ENCODE measurements around the gene VPS26C. TPM values are rescaled to one million over a fixed set of nuclear protein-coding genes. Genes with fewer than 3 reads are reported as not detected.
A peak's percentile ranks its signal among the peaks of the same experiment; 100 is the strongest.

VPS26C gene
- total RNA-seq, 2 experiments from 2014 or later: 70.9 to 73.4 TPM

DNA sequence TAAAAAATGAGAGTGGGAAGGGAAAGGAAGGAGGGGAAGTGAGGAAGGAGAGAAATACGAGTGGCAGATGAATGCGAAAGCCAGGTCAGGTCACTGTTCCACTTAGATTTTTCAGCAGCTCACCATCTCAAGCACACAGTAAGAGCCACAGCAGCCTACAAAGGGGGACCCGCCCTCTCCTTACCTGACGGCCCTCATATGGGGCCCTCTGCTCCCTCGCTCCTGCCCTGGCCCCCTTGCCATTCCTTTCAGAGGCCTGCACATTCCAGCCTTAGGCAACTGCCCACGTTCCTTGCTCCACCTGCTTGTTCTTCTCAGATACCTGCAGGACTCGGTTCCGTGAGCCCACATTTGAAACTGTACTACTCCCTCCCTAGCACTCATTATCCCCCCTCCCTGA, 22.0 kb downstream of the VPS26C start:
- Mint-ChIP-seq H3K4me3 (peak overlapping the region; percentile 64), H3K4me1 (ENCODE audit: low read depth) (peaks cover 63% of the 10 kb centered on the region), H3K9me3 (no peaks in the 10 kb centered on the region), H3K36me3 (ENCODE audit: low read depth) (peaks cover 48% of the 10 kb centered on the region), H3K27ac (peak overlapping the region; percentile 91), H3K27me3 (no peaks in the 10 kb centered on the region)
- no peak for DNase-seq
- peak; percentile 41 for ATAC-seq
- TF ChIP-seq, protein P1, sequence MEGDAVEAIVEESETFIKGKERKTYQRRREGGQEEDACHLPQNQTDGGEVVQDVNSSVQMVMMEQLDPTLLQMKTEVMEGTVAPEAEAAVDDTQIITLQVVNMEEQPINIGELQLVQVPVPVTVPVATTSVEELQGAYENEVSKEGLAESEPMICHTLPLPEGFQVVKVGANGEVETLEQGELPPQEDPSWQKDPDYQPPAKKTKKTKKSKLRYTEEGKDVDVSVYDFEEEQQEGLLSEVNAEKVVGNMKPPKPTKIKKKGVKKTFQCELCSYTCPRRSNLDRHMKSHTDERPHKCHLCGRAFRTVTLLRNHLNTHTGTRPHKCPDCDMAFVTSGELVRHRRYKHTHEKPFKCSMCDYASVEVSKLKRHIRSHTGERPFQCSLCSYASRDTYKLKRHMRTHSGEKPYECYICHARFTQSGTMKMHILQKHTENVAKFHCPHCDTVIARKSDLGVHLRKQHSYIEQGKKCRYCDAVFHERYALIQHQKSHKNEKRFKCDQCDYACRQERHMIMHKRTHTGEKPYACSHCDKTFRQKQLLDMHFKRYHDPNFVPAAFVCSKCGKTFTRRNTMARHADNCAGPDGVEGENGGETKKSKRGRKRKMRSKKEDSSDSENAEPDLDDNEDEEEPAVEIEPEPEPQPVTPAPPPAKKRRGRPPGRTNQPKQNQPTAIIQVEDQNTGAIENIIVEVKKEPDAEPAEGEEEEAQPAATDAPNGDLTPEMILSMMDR (IDR thresholded peaks at IDR 0.05): no peak
- ChIA-PET POLR2A (interaction anchor here (3.1 to 4.9 kb wide), 2 partner anchors 11 to 12 kb away, joined by 9 to 45 read pairs; no protein-coding TSS in a partner anchor), CTCF (interaction anchor here (1.5 to 2.5 kb wide), 3 partner anchors 10 to 126 kb away, joined by 3 to 14 read pairs (median 10); no protein-coding TSS in a partner anchor)
- intact Hi-C loops (cut with micrococcal nuclease): no loop called here

DNA sequence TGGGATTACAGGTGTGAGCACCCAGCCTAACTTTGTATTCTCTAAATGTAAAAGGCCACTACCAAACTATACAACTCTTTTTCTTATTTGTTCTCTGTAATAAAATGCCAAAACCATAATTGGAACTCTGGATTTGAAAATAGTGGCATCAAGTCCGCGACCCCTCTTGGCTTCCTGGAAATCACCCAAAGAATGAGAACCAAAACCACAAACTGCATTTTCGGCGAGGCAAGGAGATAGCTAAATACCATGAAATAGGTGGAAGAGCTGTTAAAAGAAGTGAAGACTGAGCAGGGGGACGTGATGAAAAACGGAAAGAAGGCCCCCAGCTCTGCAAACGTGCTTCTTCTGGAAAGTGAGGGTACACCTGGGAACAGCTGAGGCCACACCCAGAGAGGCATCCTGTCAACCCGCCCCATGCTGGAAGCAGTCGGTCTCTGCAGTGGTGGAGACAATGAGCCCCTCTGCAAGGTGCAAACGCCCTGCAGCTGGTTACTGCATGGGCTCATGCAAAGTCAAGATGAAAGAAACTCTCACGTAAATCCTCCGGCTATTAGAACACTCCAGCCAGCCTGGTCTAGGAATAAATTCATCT, 22.5 kb downstream of the VPS26C start:
- CTCF ChIA-PET: interaction anchor here (0.9 to 2.5 kb wide), 3 partner anchors 11 to 320 kb away, joined by 3 to 14 read pairs (median 10); no protein-coding TSS in a partner anchor

DNA sequence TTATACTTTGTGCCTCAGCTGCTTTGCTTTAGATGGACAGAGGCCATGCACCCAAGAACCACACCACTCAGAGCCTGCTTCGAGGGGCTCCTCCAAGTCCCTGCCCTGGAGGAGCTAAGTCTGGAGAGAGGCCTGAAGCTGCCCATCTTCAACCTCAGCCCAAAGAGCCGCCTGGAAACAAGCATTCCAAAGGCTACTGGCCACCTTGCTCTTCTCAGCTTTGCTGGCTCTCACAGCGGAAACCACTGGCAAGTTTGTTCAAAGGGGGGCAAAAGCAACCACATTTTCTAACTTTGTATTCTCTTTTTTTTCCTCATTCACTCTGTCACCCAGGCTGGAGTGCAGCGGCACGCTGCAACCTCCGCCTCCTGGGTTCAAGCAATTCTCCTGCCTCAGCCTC, 23.2 kb downstream of the VPS26C start:
- no peak for DNase-seq
- peaks cover 56% of the 10 kb centered on the region for H3K4me1 Mint-ChIP-seq (ENCODE audit: low read depth)
- TF ChIP-seq, protein P1 (IDR thresholded peaks at IDR 0.05): no peak
- no peaks in the 10 kb centered on the region for H3K9me3 Mint-ChIP-seq
- intact Hi-C loops (cut with micrococcal nuclease): no loop called here
- peak overlapping the region; percentile 91 for H3K27ac Mint-ChIP-seq
- no peak for ATAC-seq
- H3K4me3 Mint-ChIP-seq: no peak overlapping the region
- no peaks in the 10 kb centered on the region for H3K27me3 Mint-ChIP-seq
- CTCF ChIA-PET: interaction anchor here (0.7 to 2.5 kb wide), 4 partner anchors 11 to 320 kb away, joined by 3 to 14 read pairs (median 6); no protein-coding TSS in a partner anchor
- POLR2A ChIA-PET: interaction anchor here (0.8 to 4.9 kb wide), 3 partner anchors 10 to 14 kb away, joined by 3 to 45 read pairs (median 9); no protein-coding TSS in a partner anchor
- peaks cover 51% of the 10 kb centered on the region for H3K36me3 Mint-ChIP-seq (ENCODE audit: low read depth)

More for the DNA sequence above, 22.5 kb downstream of the VPS26C start:
- POLR2A ChIA-PET: interaction anchor here (0.8 to 4.9 kb wide), 3 partner anchors 11 to 14 kb away, joined by 3 to 45 read pairs (median 9); no protein-coding TSS in a partner anchor
- DNase-seq (peak; percentile 69), ATAC-seq (peak; percentile 90)
- Mint-ChIP-seq H3K4me3 (peak overlapping the region; percentile 64), H3K36me3 (ENCODE audit: low read depth) (peaks cover 47% of the 10 kb centered on the region), H3K27ac (peak overlapping the region; percentile 91), H3K27me3 (no peaks in the 10 kb centered on the region), H3K9me3 (no peaks in the 10 kb centered on the region), H3K4me1 (ENCODE audit: low read depth) (peaks cover 59% of the 10 kb centered on the region)
- TF ChIP-seq, protein P1 (IDR thresholded peaks at IDR 0.05): no peak
- intact Hi-C loops (cut with micrococcal nuclease): no loop called here

DNA sequence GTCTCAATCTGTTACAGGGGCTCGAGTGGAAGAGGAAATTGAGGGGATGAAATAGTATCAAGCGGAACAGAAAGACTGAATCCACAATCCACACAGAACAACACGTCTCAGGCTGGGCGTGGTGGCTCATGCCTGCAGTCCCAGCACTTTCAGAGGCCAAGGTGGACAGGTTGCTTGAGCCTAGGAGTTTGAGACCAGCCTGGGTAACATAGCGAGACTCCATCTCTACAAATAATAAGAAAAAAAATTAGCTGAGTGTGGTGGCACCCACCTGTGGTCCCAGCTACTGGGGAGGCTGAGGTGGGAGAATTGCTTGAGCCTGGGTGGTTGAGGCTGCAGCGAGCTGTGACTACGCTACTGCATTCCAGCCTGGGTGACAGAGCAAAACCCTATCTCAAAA, 25.7 kb downstream of the VPS26C start:
- CTCF ChIA-PET: no interaction called here

More for the DNA sequence above, 25.7 kb downstream of the VPS26C start:
- TF ChIP-seq, protein P1 (IDR thresholded peaks at IDR 0.05): no peak
- peaks cover 60% of the 10 kb centered on the region for H3K36me3 Mint-ChIP-seq (ENCODE audit: low read depth)
- intact Hi-C loops (cut with micrococcal nuclease): no loop called here
- H3K4me1 Mint-ChIP-seq (ENCODE audit: low read depth): peaks cover 63% of the 10 kb centered on the region
- H3K9me3 Mint-ChIP-seq: no peaks in the 10 kb centered on the region
- H3K27ac Mint-ChIP-seq: peak overlapping the region; percentile 50
- POLR2A ChIA-PET: no interaction called here
- H3K27me3 Mint-ChIP-seq: no peaks in the 10 kb centered on the region
- ATAC-seq: no peak
- no peak overlapping the region for H3K4me3 Mint-ChIP-seq
- DNase-seq: no peak
